SK-N-MC (cell line): ENCODE measurements around the gene FAM120AOS.

Experiments used
- EZH2 ChIP-seq: fragments of 200-600 bp; sonication (generic); IDR thresholded peaks from one replicate; pipeline ENCODE4 v1.6.1; 2017; ENCODE audit warnings: antibody characterized with exemption
- FOXP2 ChIP-seq: optimal IDR thresholded peaks from 2 replicates; pipeline ENCODE3; 2011; ENCODE audit warnings: mild to moderate bottlenecking, moderate library complexity; ENCODE audit not compliant: insufficient read depth; ENCODE audit errors: extremely low read length, control extremely low read depth

GRCh38 chr9:93456022-93456421 is 2.6 kb upstream of the FAM120AOS start:
- TF ChIP-seq EZH2, result no peak
- no peak for TF ChIP-seq FOXP2
